Uterus (tissue), 4 donors: ENCODE measurements around the gene RANBP10. TPM values are rescaled to one million over a fixed set of nuclear protein-coding genes. Genes with fewer than 3 reads are reported as not detected.

Experiments
- DNase-seq, 2 donors: peaks; one replicate each; pipeline ENCODE4 v3.0.0-alpha.2; 2019 to 2020
- H3K27ac ChIP-seq, 2 donors: fragments of 200-600 bp; sonication (generic); 1 replicate in 1 of 2; 2 replicates in 1 of 2; pipeline ENCODE4 v1.5.1; 2016 to 2018
- H3K27me3 ChIP-seq, 2 donors: fragments of 200-600 bp; sonication (generic); one replicate each; pipeline ENCODE4 v1.5.1; 2018 to 2019; ENCODE audit warnings: control low read depth in 1 of 2
- H3K36me3 ChIP-seq, 2 donors: fragments of 200-600 bp; sonication (generic); one replicate each; pipeline ENCODE4 v1.5.1; 2019; ENCODE audit warnings: control low read depth in 1 of 2
- H3K4me1 ChIP-seq, 2 donors: fragments of 200-600 bp; sonication (generic); one replicate each; pipeline ENCODE4 v1.5.1; 2018 to 2019; ENCODE audit warnings: control low read depth in 1 of 2
- H3K4me3 ChIP-seq, 2 donors: fragments of 200-600 bp; sonication (generic); 1 replicate in 1 of 2; 2 replicates in 1 of 2; pipeline ENCODE4 v1.5.1; 2018 to 2019; ENCODE audit warnings: mild to moderate bottlenecking in 1 of 2
- H3K9me3 ChIP-seq, 2 donors: fragments of 200-600 bp; sonication (generic); one replicate each; pipeline ENCODE4 v1.5.1; 2019; ENCODE audit warnings: control low read depth in 1 of 2
- CTCF ChIP-seq, 4 experiments: fragments of 200-600 bp in 2 of 4; fragments of 450-650 bp in 2 of 4; sonication (generic) in 2 of 4; IDR thresholded peaks; one replicate each; pipeline ENCODE4 v1.5.1; 2016 to 2019; ENCODE audit warnings: antibody characterized with exemption in 4 of 4, mild to moderate bottlenecking in 2 of 4, moderate library complexity in 1 of 4
- POLR2A ChIP-seq, 2 donors: fragments of 450-650 bp; IDR thresholded peaks; one replicate each; pipeline ENCODE4 v1.6.1; 2016; ENCODE audit warnings: antibody characterized with exemption in 2 of 2, mild to moderate bottlenecking in 1 of 2, moderate library complexity in 1 of 2
- intact Hi-C: fragments of 100-400 bp; cut with DNase I; formaldehyde crosslinking; loops from one replicate; pipeline ENCODE4 v1.15.1; 2023; ENCODE audit warnings: low total_unique reads
- total RNA-seq, 4 donors: library from RNA; depleted of rRNA in 3 of 4; stranded (reverse); fragments of >200 nt in 3 of 4; gene quantifications; one replicate each; pipeline versions ENCODE4 v1.1.0 to v1.2.4, GENCODE V29; 2014 to 2023
- donor health status: DM: yes; HTN: yes; CAD: no.

RANBP10 gene
- total RNA-seq, 4 donors from 2014 or later, result 4.9 to 22.7 (median 8.5) TPM

- H3K36me3 ChIP-seq, result no peaks in the 10 kb centered on the region
- no peaks in the 10 kb centered on the region for H3K27me3 ChIP-seq
- no peaks in the 10 kb centered on the region for H3K4me1 ChIP-seq
- TF ChIP-seq POLR2A (IDR thresholded peaks at IDR 0.05) (no peak), CTCF (IDR thresholded peaks at IDR 0.05) (no peak)
- no peak for DNase-seq
- H3K9me3 ChIP-seq, result no peaks in the 10 kb centered on the region
- no peak overlapping the region for H3K27ac ChIP-seq
- intact Hi-C loops, result no loop called here
- H3K4me3 ChIP-seq, result no peak overlapping the region
These were observed 91.8 kb downstream of the RANBP10 start for GRCh38 chr16:67714522-67714921.

GRCh38 chr16:67713647-67714273, 92.6 kb downstream of the RANBP10 start:
- H3K36me3 ChIP-seq, result no peaks in the 10 kb centered on the region
- no peak for DNase-seq
- H3K4me1 ChIP-seq, result no peaks in the 10 kb centered on the region
- TF ChIP-seq CTCF (IDR thresholded peaks at IDR 0.05) (no peak), POLR2A (IDR thresholded peaks at IDR 0.05) (no peak)
- no peak overlapping the region for H3K4me3 ChIP-seq
- no peak overlapping the region for H3K27ac ChIP-seq
- intact Hi-C loops, result no loop called here
- no peaks in the 10 kb centered on the region for H3K27me3 ChIP-seq
- H3K9me3 ChIP-seq, result no peaks in the 10 kb centered on the region

- H3K4me1 ChIP-seq, result no peaks in the 10 kb centered on the region
- no peaks in the 10 kb centered on the region for H3K27me3 ChIP-seq
- TF ChIP-seq POLR2A (IDR thresholded peaks at IDR 0.05), result no peak
- no peak for TF ChIP-seq CTCF (IDR thresholded peaks at IDR 0.05)
- no peaks in the 10 kb centered on the region for H3K36me3 ChIP-seq
- no peaks in the 10 kb centered on the region for H3K9me3 ChIP-seq
- no peak for DNase-seq
- intact Hi-C loops, result no loop called here
- H3K27ac ChIP-seq, result no peak overlapping the region
- no peak overlapping the region for H3K4me3 ChIP-seq
These were observed 95.8 kb downstream of the RANBP10 start for GRCh38 chr16:67710607-67711006.

GRCh38 chr16:67709050-67709449, 97.3 kb downstream of the RANBP10 start:
- H3K9me3 ChIP-seq, result no peaks in the 10 kb centered on the region
- H3K36me3 ChIP-seq, result no peaks in the 10 kb centered on the region
- peaks cover 0 to 4% of the 10 kb centered on the region in 2 donors for H3K4me1 ChIP-seq
- no peak for TF ChIP-seq POLR2A (IDR thresholded peaks at IDR 0.05)
- TF ChIP-seq CTCF (IDR thresholded peaks at IDR 0.05), result no peak
- intact Hi-C loops, result no loop called here
- no peak for DNase-seq
- no peak overlapping the region for H3K4me3 ChIP-seq
- no peak overlapping the region for H3K27ac ChIP-seq
- H3K27me3 ChIP-seq, result no peaks in the 10 kb centered on the region

- H3K27me3 ChIP-seq, result no peaks in the 10 kb centered on the region
- H3K27ac ChIP-seq, result no peak overlapping the region
- H3K4me3 ChIP-seq, result no peak overlapping the region
- no peak for DNase-seq
- intact Hi-C loops, result no loop called here
- H3K4me1 ChIP-seq, result peaks cover 0 to 4% of the 10 kb centered on the region in 2 donors
- no peak for TF ChIP-seq CTCF (IDR thresholded peaks at IDR 0.05)
- TF ChIP-seq POLR2A (IDR thresholded peaks at IDR 0.05), result no peak
- no peaks in the 10 kb centered on the region for H3K9me3 ChIP-seq
- H3K36me3 ChIP-seq, result no peaks in the 10 kb centered on the region
These were observed 98.0 kb downstream of the RANBP10 start for GRCh38 chr16:67708368-67708771.
